Measurements from ENCODE around the gene PRR35. TPM values are rescaled to one million over a fixed set of nuclear protein-coding genes. Genes with fewer than 3 reads are reported as not detected.

PRR35 gene
- polyA plus RNA-seq, 1 donor from 2014 or later: not detected

DNA sequence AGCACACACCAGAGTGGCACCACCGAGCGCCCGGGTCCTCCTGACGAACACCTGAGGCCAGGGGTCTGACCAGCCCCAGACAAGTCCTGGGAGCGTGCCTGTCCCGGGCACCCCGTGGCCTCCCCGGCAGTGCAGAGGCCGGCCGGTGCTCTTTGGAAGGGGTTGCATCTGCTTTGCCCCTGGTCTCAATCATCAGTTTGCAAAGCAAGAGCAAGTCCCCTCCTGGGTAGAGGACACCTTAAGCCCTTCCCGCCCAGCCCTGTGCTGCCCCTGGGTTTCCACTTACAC, 44.3 kb upstream of the PRR35 start:
- no peak overlapping the region for H3K27ac ChIP-seq (ENCODE audit: low read length)
- peaks cover 4% of the 10 kb centered on the region for H3K36me3 ChIP-seq (ENCODE audit: insufficient read depth, low read length)
- no peaks in the 10 kb centered on the region for H3K79me2 ChIP-seq (replicated peaks; ENCODE audit: insufficient read depth, low read length)
- no peaks in the 10 kb centered on the region for H3K9me3 ChIP-seq (ENCODE audit: low read length)
- H3K4me2 ChIP-seq (ENCODE audit: low read length): no peak overlapping the region
- H3K4me3 ChIP-seq (ENCODE audit: low read length): no peak overlapping the region
- H3K27me3 ChIP-seq (ENCODE audit: insufficient read depth, low read depth, low read length): no peaks in the 10 kb centered on the region
- no peaks in the 10 kb centered on the region for H3F3A ChIP-seq (ENCODE audit: insufficient read depth, low read length, poor library complexity, severe bottlenecking)
- no peak overlapping the region for H3K9ac ChIP-seq (ENCODE audit: low read length)
- H2AFZ ChIP-seq (ENCODE audit: low read depth, low read length): no peak overlapping the region
- H3K9me2 ChIP-seq (ENCODE audit: insufficient read depth, low read length): no peaks in the 10 kb centered on the region
- no peaks in the 10 kb centered on the region for H4K20me1 ChIP-seq (ENCODE audit: insufficient read depth)
- TF ChIP-seq RAD21 (conservative IDR thresholded peaks at IDR 0.05) (no peak), POLR2AphosphoS5 (IDR thresholded peaks at IDR 0.05) (no peak)

GRCh38 chr16:516301-516700, 43.9 kb upstream of the PRR35 start:
- H3K4me3 ChIP-seq (ENCODE audit: low read length): no peak overlapping the region
- no peaks in the 10 kb centered on the region for H3K9me3 ChIP-seq (ENCODE audit: low read length)
- H3K4me2 ChIP-seq (ENCODE audit: low read length): no peak overlapping the region
- no peaks in the 10 kb centered on the region for H3F3A ChIP-seq (ENCODE audit: insufficient read depth, low read length, poor library complexity, severe bottlenecking)
- no peaks in the 10 kb centered on the region for H3K79me2 ChIP-seq (replicated peaks; ENCODE audit: insufficient read depth, low read length)
- H4K20me1 ChIP-seq (ENCODE audit: insufficient read depth): no peaks in the 10 kb centered on the region
- no peak overlapping the region for H3K9ac ChIP-seq (ENCODE audit: low read length)
- no peaks in the 10 kb centered on the region for H3K27me3 ChIP-seq (ENCODE audit: insufficient read depth, low read depth, low read length)
- H3K9me2 ChIP-seq (ENCODE audit: insufficient read depth, low read length): no peaks in the 10 kb centered on the region
- H3K36me3 ChIP-seq (ENCODE audit: insufficient read depth, low read length): peaks cover 4% of the 10 kb centered on the region
- no peak overlapping the region for H2AFZ ChIP-seq (ENCODE audit: low read depth, low read length)
- TF ChIP-seq EP300 (conservative IDR thresholded peaks at IDR 0.05; ENCODE audit: poor library complexity, severe bottlenecking) (no peak), POLR2AphosphoS5 (IDR thresholded peaks at IDR 0.05) (no peak), RAD21 (conservative IDR thresholded peaks at IDR 0.05) (no peak), EZH2 (IDR thresholded peaks at IDR 0.05; ENCODE audit: borderline replicate concordance, insufficient read depth, low read length, poor library complexity, severe bottlenecking) (no peak), TAF1 (IDR thresholded peaks at IDR 0.05; ENCODE audit: low read depth) (no peak), MXI1 (conservative IDR thresholded peaks at IDR 0.05; ENCODE audit: poor library complexity, severe bottlenecking) (no peak), CTCF (IDR thresholded peaks at IDR 0.05; ENCODE audit: poor library complexity, severe bottlenecking) (no peak), SMC3 (conservative IDR thresholded peaks at IDR 0.05; ENCODE audit: poor library complexity) (no peak)
- TF ChIP-seq, protein P1, sequence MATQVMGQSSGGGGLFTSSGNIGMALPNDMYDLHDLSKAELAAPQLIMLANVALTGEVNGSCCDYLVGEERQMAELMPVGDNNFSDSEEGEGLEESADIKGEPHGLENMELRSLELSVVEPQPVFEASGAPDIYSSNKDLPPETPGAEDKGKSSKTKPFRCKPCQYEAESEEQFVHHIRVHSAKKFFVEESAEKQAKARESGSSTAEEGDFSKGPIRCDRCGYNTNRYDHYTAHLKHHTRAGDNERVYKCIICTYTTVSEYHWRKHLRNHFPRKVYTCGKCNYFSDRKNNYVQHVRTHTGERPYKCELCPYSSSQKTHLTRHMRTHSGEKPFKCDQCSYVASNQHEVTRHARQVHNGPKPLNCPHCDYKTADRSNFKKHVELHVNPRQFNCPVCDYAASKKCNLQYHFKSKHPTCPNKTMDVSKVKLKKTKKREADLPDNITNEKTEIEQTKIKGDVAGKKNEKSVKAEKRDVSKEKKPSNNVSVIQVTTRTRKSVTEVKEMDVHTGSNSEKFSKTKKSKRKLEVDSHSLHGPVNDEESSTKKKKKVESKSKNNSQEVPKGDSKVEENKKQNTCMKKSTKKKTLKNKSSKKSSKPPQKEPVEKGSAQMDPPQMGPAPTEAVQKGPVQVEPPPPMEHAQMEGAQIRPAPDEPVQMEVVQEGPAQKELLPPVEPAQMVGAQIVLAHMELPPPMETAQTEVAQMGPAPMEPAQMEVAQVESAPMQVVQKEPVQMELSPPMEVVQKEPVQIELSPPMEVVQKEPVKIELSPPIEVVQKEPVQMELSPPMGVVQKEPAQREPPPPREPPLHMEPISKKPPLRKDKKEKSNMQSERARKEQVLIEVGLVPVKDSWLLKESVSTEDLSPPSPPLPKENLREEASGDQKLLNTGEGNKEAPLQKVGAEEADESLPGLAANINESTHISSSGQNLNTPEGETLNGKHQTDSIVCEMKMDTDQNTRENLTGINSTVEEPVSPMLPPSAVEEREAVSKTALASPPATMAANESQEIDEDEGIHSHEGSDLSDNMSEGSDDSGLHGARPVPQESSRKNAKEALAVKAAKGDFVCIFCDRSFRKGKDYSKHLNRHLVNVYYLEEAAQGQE (IDR thresholded peaks at IDR 0.05; ENCODE audit: borderline replicate concordance): no peak
- no peak overlapping the region for H3K27ac ChIP-seq (ENCODE audit: low read length)

GRCh38 chr16:518858-519257, 41.3 kb upstream of the PRR35 start:
- no peaks in the 10 kb centered on the region for H3F3A ChIP-seq (ENCODE audit: insufficient read depth, low read length, poor library complexity, severe bottlenecking)
- TF ChIP-seq EZH2 (IDR thresholded peaks at IDR 0.05; ENCODE audit: borderline replicate concordance, insufficient read depth, low read length, poor library complexity, severe bottlenecking) (no peak), MXI1 (conservative IDR thresholded peaks at IDR 0.05; ENCODE audit: poor library complexity, severe bottlenecking) (no peak), TAF1 (IDR thresholded peaks at IDR 0.05; ENCODE audit: low read depth) (no peak), SMC3 (conservative IDR thresholded peaks at IDR 0.05; ENCODE audit: poor library complexity) (no peak), EP300 (conservative IDR thresholded peaks at IDR 0.05; ENCODE audit: poor library complexity, severe bottlenecking) (no peak), POLR2AphosphoS5 (IDR thresholded peaks at IDR 0.05) (no peak), CTCF (IDR thresholded peaks at IDR 0.05; ENCODE audit: poor library complexity, severe bottlenecking) (no peak), RAD21 (conservative IDR thresholded peaks at IDR 0.05) (no peak)
- TF ChIP-seq, protein P1 (IDR thresholded peaks at IDR 0.05; ENCODE audit: borderline replicate concordance): no peak
- H3K4me2 ChIP-seq (ENCODE audit: low read length): no peak overlapping the region
- no peaks in the 10 kb centered on the region for H4K20me1 ChIP-seq (ENCODE audit: insufficient read depth)
- H3K4me3 ChIP-seq (ENCODE audit: low read length): no peak overlapping the region
- no peaks in the 10 kb centered on the region for H3K9me2 ChIP-seq (ENCODE audit: insufficient read depth, low read length)
- H2AFZ ChIP-seq (ENCODE audit: low read depth, low read length): no peak overlapping the region
- no peaks in the 10 kb centered on the region for H3K79me2 ChIP-seq (replicated peaks; ENCODE audit: insufficient read depth, low read length)
- no peak overlapping the region for H3K9ac ChIP-seq (ENCODE audit: low read length)
- no peak overlapping the region for H3K27ac ChIP-seq (ENCODE audit: low read length)
- peaks cover 4% of the 10 kb centered on the region for H3K36me3 ChIP-seq (ENCODE audit: insufficient read depth, low read length)
- H3K27me3 ChIP-seq (ENCODE audit: insufficient read depth, low read depth, low read length): no peaks in the 10 kb centered on the region
- no peaks in the 10 kb centered on the region for H3K9me3 ChIP-seq (ENCODE audit: low read length)
